Measurements from ENCODE around the gene PRDM15. TPM values are rescaled to one million over a fixed set of nuclear protein-coding genes. Genes with fewer than 3 reads are reported as not detected.

The PRDM15 gene
- total RNA-seq, 4 donors from 2014 or later = 4.7 to 9.2 (median 5.4) TPM

DNA sequence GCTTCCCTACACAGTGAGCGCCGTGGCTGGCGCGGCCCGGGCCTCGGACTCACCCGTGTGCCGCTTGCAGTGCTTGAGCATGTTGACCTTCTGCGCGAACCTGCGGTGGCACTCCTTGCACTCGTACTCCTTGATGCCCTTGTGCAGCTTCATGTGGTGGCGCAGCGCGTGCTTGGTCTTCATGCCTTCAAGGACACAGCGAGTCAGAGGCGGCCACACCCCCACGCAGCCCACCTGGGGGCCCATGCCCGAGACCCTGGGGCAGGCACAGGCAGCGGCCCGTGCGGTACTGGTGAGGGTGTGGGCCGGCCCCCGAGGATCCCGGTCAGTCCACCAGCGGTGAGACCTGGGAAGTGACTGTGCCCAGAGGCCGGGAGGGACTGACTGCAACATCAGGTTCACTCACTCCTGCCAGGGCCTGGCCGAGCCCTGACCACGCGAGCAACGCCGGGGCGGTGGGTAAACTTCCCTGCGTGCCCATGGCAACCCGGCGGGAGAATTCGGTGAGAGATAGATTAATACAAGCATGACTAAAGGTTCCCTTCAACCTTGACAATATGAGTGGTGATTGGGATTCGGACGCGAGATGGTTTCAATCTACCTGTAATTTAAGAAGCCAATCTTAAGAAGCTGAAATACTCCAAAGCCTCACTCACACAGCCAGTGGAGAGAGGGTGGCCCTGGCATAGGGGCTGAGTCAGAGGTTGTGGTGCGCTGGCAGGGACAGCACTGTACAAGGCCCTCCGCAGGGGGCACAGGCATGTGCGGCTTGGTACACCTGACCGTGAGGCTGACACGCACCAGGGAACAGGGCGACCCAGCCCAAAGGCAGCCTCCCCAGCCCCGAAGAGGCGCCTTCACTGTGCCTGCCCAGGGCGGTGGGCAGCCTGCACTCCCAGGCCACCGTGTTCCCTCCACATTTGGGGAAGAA lies 63.2 kb downstream of the PRDM15 start:
- Histone ChIP-seq H3K4me3 (no peak overlapping the region), H3K9me3 (no peaks in the 10 kb centered on the region), H3K27ac (no peak overlapping the region), H3K36me3 (peaks cover 0 to 69% (median 0%) of the 10 kb centered on the region in 3 donors), H3K27me3 (no peaks in the 10 kb centered on the region), H3K4me1 (peaks cover 0 to 8% (median 0%) of the 10 kb centered on the region in 3 donors)
- DNase-seq = no peak
- TF ChIP-seq, protein P1, sequence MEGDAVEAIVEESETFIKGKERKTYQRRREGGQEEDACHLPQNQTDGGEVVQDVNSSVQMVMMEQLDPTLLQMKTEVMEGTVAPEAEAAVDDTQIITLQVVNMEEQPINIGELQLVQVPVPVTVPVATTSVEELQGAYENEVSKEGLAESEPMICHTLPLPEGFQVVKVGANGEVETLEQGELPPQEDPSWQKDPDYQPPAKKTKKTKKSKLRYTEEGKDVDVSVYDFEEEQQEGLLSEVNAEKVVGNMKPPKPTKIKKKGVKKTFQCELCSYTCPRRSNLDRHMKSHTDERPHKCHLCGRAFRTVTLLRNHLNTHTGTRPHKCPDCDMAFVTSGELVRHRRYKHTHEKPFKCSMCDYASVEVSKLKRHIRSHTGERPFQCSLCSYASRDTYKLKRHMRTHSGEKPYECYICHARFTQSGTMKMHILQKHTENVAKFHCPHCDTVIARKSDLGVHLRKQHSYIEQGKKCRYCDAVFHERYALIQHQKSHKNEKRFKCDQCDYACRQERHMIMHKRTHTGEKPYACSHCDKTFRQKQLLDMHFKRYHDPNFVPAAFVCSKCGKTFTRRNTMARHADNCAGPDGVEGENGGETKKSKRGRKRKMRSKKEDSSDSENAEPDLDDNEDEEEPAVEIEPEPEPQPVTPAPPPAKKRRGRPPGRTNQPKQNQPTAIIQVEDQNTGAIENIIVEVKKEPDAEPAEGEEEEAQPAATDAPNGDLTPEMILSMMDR (IDR thresholded peaks at IDR 0.05) = no peak
- no peak for TF ChIP-seq POLR2A (IDR thresholded peaks at IDR 0.05)
- 94 to 96% methylated on average over 5 to 17 of the region's 50 CpGs for WGBS, 2 donors
- intact Hi-C loops (cut with DNase I) = loop anchor here (5.0 kb wide), 1 partner anchor 204 kb away; no protein-coding TSS in a partner anchor

DNA sequence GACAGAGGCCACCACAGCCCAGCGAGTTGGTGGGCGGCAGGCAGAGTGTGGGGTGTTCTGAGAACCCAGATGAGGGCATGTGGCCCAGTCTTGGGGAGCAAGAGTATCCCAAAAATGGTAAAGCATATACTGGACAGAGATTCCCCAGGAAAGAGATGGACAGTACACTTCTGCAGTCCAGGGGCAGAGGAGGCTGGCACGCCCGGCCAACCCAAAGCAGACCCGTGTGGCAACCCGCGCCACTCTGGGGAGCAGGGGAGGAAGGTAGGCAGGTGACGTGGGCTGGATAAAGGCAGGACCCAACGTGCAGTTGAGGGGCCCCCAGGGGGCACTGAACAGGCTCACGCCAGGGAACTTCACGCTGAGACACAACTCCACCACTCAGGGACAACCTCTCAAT lies 65.9 kb downstream of the PRDM15 start:
- TF ChIP-seq, protein P1 (IDR thresholded peaks at IDR 0.05) = no peak
- TF ChIP-seq POLR2A (IDR thresholded peaks at IDR 0.05) = no peak
- WGBS, 2 donors = 83 to 91% methylated on average over 7 to 11 of the region's 11 CpGs
- no peaks in the 10 kb centered on the region for H3K27me3 ChIP-seq

GRCh38 chr21:41812679-41813078 lies 66.5 kb downstream of the PRDM15 start:
- peaks cover 0 to 74% (median 0%) of the 10 kb centered on the region in 3 donors for H3K36me3 ChIP-seq
- no peak for TF ChIP-seq POLR2A (IDR thresholded peaks at IDR 0.05)
- TF ChIP-seq, protein P1 (IDR thresholded peaks at IDR 0.05) = no peak

More for the DNA sequence above, 65.9 kb downstream of the PRDM15 start:
- intact Hi-C loops (cut with DNase I) = no loop called here
- DNase-seq = no peak
- Histone ChIP-seq H3K36me3 (peaks cover 0 to 73% (median 0%) of the 10 kb centered on the region in 3 donors), H3K9me3 (no peaks in the 10 kb centered on the region), H3K27ac (no peak overlapping the region), H3K4me1 (peaks cover 0 to 8% (median 0%) of the 10 kb centered on the region in 3 donors), H3K4me3 (no peak overlapping the region)

GRCh38 chr21:41810597-41810932 lies 68.6 kb downstream of the PRDM15 start:
- intact Hi-C loops (cut with DNase I) = no loop called here
- Histone ChIP-seq H3K9me3 (no peaks in the 10 kb centered on the region), H3K36me3 (peaks cover 0 to 73% (median 0%) of the 10 kb centered on the region in 3 donors), H3K27ac (no peak overlapping the region), H3K27me3 (no peaks in the 10 kb centered on the region), H3K4me3 (no peak overlapping the region), H3K4me1 (no peaks in the 10 kb centered on the region)
- no peak for TF ChIP-seq POLR2A (IDR thresholded peaks at IDR 0.05)
- TF ChIP-seq, protein P1 (IDR thresholded peaks at IDR 0.05) = no peak
- WGBS, 2 donors = 92% methylated on average over 13 of the region's 13 CpGs
- no peak for DNase-seq

More at GRCh38 chr21:41812679-41813078, 66.5 kb downstream of the PRDM15 start:
- H3K9me3 ChIP-seq = no peaks in the 10 kb centered on the region
- H3K4me3 ChIP-seq = no peak overlapping the region
- 85 to 96% methylated on average over 5 to 12 of the region's 13 CpGs for WGBS, 2 donors
- no peak for DNase-seq
- intact Hi-C loops (cut with DNase I) = no loop called here
- H3K4me1 ChIP-seq = peaks cover 0 to 8% (median 0%) of the 10 kb centered on the region in 3 donors
- H3K27me3 ChIP-seq = no peaks in the 10 kb centered on the region
- no peak overlapping the region for H3K27ac ChIP-seq

DNA sequence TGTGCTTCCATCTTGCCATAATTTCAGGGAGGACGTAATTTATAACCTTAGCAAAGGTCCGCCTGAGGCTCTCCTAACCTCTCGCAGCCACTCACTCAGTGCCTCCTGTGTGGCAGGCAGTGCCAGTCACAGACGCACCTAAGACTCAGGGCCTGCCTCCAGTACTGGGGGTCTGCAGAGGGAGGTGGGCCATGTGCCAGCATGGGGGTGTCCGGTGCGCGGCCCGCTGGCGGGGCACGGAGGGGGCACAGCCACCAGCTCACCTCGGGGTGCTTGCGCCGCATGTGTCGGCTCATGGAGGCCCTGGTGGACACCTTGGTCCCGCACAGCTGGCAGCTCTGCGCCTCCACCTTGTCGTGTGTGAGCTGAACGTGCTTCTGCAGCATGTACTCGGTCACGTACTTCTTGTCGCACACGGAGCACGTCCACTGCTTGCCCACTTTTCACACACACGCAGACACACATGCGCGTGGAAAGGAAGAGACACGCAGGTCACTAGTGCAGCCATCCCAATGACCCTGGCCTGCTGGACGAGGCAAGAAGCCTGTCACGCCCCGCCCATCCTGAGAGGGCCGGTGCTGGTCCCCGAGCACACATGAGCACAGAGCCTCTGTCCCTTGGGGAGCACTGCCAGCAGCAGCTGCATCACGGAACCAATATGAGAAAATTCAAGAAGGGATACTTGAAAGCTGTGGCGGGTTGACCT lies 69.1 kb downstream of the PRDM15 start:
- intact Hi-C loops (cut with DNase I) = no loop called here
- WGBS, 2 donors = 93 to 96% methylated on average over 11 to 22 of the region's 34 CpGs

More for the DNA sequence above, 69.1 kb downstream of the PRDM15 start:
- TF ChIP-seq POLR2A (IDR thresholded peaks at IDR 0.05) = no peak
- TF ChIP-seq, protein P1 (IDR thresholded peaks at IDR 0.05) = no peak
- H3K27me3 ChIP-seq = no peaks in the 10 kb centered on the region
- H3K4me3 ChIP-seq = no peak overlapping the region
- no peaks in the 10 kb centered on the region for H3K4me1 ChIP-seq
- H3K36me3 ChIP-seq = peaks cover 0 to 67% (median 0%) of the 10 kb centered on the region in 3 donors
- no peaks in the 10 kb centered on the region for H3K9me3 ChIP-seq
- no peak for DNase-seq
- no peak overlapping the region for H3K27ac ChIP-seq

All from esophagus squamous epithelium (tissue), 5 donors.